DMS153 treated with DMSO at 0.1 percent for 48 hours (cell line): ENCODE measurements around the gene LRRC4C.

ENCODE experiments used
- DNase-seq: peaks from one replicate; lab custom pipeline; 2025; ENCODE audit not compliant: unreplicated experiment; lab: John Stamatoyannopoulos, UW

The LRRC4C gene

GRCh38 chr11:40388097-40388818, 1071.2 kb downstream of the LRRC4C start:
- DNase-seq, result no peak

DNA sequence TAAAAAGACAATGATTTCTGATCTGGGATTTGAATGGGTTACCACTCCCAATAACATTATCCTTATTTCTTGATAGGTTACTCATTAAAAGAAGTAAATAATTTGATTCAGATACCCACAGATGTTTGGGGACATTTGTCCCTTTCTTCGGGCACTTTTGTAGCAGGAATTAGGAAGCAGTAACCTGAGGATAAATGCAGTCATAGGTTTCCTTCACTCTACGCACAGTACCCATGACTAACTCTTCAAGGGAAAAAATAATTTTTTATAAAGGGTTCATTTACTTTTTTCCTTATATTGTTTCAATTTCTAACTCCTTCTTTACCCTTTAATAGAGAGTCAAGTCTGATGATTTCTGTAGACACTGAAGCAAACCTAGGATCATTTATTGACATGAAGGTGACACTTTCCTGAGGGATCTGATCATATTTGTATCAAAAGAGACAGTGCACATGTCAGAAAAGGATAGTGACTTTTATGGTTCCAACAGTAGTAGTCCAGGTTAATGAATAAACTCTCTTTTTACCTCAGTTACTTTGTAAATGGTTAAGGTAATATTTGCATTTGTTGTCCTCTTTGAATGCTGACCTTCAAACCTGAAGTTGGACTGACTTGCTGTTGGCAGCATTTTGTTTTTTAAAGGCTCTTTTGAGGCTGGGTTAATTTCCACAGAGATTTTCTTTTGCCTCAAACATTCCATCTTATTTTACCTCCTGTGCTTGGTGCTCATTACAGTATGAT, 1072.0 kb downstream of the LRRC4C start:
- DNase-seq, result no peak

- no peak for DNase-seq
Observed at GRCh38 chr11:40384991-40385390, 1074.5 kb downstream of the LRRC4C start.

DNA sequence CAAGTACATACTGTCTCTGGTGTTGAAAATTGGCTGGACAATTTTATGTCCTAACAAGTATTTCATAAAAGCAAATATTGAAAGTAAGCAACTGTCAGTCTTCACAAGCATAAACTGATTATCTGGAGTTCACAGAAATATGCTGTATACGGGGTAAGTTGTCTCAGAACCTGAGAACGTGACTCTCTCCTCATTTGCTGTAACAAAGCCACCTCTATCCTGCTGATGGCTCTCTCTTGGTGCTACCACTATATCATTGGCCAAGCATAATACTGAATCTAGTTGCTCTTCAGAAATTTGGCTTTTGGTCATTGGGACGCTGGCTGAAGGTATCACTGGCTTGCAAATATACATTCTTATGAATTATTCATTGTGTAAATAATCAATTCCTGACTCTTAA, 1078.0 kb downstream of the LRRC4C start:
- no peak for DNase-seq

DNA sequence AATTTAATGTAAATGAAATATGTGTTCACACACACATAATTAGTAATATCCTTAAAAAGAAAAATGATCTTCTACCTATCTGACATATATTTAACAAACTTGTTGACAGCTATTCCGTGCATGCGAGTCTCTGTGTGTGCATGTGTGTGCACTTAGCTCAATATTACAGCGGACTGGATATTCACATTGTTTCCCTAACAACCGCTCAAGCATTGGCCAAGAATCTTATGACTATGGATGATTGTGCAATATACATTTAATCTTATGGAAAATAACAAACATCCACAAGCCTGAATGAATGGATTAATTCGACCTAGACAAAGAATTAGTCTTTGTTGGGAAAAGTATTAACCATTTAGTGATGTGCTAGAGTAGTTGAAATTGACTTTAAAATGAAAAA, 1078.6 kb downstream of the LRRC4C start:
- DNase-seq, result no peak

GRCh38 chr11:40376331-40376730, 1083.1 kb downstream of the LRRC4C start:
- no peak for DNase-seq

DNA sequence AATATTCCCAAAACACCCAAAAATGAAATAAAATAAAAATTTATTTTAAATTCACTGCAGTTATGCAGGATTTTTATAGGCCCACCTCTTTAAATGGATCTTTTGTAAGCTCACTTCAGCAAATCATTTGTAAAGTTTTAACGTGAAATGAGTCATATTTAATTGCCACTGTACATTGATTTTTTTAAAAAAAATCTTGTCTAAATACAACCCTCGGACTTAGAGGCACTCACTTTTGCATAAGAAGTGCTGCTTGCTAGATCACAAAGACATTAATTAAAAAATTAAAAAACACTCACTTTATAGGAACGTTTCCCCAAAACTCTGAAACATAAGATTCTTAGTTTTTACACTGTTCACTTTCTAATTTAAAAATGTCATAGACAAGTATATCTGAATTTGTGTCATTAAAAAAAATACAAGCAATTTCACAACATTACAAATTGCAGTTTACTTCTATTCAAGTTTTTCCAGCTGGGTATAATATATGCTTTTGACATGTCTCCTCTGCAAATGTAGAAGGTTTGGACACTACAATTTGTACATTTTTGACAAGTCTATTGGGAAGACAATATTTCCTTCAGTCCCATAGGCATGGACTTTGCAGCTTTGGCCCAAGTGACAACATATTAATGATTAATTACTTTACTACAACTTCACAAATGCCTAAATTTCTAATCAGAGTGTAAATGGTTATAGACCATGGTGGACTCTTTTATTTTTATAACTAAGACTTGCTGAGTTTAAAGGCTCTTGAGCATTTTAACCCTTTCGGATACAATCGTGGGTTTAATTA, 1088.4 kb downstream of the LRRC4C start:
- DNase-seq, result no peak

DNA sequence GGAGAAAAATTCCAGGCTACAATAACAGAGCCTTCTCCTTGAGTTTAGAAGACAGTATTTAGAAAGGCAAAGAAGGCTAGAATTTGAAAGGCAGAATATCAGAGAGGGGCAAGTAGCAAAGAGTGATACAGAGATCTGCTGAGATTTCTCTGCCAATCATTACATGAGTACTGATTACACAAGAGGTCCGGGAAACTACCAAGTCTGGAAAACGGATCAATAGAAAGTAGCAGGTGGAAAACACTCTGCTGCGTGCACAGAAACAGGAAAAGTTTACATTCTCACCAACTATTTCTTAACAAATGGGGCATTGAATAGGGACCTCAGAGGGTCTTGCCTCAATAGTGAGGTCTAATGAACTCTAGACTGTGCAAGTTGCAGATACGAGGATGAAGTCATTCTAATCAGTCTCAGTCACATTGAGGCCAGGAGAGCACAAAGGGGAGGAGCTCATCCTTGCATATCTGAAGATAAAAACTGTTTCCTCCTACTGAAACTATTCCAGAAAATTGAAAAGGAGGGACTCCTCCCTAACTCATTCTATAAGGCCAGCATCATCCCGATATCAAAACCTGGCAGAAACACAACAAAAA, 1099.2 kb downstream of the LRRC4C start:
- DNase-seq, result no peak

DNA sequence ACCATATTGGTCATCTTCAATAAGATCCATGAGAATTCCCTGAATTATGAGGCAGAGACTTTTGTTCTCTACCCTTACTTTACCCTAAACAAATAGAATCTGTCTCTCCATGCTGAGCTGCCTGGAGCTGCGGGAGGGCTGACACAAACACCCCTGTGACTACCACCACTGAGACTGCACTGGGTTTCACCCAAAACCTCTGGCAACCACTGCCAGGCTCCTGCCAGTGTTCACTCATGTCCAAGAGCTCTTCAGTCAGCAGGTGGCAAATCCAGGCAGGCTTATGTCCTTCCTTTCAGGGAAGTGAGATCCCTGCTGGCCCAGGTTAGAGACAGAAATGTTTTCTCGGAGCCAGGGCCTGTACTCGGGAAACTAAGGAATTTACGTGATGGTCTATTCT, 1105.3 kb downstream of the LRRC4C start:
- no peak for DNase-seq

DNA sequence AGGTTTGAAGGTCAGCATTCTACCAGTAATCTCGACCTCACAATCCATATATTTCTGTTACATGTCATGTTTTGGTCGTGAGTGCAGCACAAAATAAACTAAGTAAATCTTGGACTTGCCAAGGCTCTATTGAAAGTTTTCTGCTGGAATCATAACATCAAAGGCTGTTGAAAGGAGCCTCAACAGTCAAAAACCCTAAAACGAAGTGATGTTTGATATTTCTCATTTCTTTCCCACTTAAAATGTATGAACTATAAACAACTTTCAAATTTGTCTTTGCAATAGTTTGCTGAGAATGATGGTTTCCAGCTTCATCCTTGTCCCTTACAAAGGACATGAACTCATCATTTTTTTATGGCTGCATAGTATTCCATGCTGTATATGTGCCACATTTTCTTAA, 1118.5 kb downstream of the LRRC4C start:
- DNase-seq, result no peak

- no peak for DNase-seq
Observed at GRCh38 chr11:40338739-40339138, 1120.7 kb downstream of the LRRC4C start.

DNA sequence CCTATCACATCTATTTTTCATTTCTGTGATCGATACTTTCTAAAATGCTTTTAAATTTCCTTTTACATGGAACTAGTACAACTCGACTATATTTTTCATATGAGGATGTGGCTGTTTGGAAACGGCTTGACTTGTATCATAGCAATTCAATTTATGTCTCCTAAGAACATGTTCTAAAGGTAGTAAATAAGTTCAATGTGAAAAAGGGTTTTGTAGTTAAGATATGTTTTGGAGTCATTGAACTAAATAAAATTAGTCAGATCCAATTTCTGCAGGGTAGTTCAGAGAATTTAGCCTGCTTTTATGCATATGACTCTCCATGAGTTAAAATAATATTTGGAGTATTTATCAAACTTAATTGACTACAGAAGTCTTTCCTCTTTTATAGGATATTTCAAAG, 1121.4 kb downstream of the LRRC4C start:
- no peak for DNase-seq

GRCh38 chr11:40337118-40337517, 1122.3 kb downstream of the LRRC4C start:
- no peak for DNase-seq

DNA sequence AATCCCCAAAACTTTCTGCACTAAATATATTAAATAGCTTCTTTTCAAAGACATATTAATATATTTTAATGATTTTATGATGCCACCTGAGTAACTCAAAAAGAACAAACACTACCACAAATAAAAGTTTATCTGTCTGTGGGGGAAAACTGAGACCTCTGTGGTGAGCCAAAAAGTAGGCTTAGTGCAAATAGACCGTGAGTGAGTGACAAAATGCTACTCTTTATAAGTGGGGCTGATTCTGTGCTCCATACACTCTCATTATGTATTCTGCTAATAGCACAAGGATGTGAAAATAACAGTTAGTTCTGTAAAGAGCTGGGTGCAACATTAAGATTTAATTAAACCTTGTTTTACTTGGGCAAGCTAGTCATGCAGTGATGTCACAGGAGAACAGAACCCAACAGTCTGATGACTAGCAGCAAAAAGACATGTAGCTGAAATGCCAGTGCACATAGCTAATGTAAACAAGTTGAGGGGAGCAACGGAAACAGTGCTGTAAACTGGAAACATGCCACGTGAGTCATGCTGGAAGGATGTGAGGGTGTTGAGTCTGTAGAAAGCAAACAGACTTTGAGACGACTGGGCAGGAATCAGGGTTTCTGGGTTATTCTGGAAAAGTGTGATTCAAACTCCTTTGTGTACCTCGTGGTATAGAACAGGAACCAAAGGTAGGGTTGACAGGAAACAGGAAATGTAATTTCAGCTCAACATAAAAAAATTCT, 1130.4 kb downstream of the LRRC4C start:
- DNase-seq, result peak; percentile 17

DNA sequence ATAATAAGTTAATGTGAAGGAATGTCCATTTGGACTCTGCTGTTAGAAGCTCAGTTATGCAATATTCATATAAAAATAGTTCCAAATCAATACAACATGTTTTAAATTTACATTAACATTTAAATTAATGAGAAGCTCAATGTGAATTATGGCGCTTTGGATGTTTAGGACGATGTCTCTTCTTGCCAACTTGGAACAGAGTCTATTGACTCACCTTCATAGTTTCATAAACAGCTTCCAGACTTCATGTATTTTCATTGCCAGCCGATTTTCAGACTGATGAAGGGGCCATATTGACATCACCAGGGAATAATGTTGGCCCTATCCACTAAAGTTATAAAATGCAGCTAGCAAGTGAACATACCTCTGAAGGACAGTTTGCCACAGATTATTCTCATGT, 1136.2 kb downstream of the LRRC4C start:
- DNase-seq, result no peak

- no peak for DNase-seq
Observed at GRCh38 chr11:40321537-40321936, 1137.9 kb downstream of the LRRC4C start.

DNA sequence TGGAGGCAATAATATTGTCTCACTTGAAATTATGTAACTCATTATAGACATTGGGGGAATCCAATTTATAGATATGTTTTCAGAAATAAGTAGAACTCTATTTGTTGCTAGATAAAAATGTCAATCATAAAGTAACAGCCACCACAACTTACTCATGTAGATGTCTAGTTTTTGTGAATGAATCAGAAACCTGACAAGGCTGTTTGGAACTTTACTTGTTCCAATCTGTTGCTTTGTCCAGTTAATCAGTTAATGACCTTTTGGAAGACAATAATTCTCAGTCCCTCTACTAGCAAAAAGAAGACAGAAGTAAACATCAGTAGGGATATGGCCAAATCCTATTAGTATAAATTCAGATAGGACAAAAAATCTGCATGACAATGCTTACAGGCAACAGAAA, 1143.3 kb downstream of the LRRC4C start:
- no peak for DNase-seq

DNA sequence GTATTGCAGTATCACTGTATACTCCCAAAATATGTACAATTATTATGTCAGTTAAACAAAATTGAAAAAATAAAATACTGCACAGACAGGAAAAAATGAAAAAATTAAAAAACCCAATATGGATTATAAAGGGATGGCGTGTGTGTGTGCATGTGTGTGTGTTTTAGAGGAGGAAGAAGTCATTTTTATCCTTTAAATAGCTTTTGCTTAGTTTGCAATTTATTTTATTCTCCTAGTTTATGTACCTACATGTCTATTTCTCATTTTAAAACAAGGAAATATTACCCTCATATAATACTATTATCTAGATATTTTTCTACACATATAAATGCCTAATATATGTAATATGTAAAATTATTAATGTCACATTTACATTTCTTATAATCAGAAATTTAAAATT, 1144.3 kb downstream of the LRRC4C start:
- no peak for DNase-seq

- no peak for DNase-seq
Observed at GRCh38 chr11:40314327-40314726, 1145.1 kb downstream of the LRRC4C start.

DNA sequence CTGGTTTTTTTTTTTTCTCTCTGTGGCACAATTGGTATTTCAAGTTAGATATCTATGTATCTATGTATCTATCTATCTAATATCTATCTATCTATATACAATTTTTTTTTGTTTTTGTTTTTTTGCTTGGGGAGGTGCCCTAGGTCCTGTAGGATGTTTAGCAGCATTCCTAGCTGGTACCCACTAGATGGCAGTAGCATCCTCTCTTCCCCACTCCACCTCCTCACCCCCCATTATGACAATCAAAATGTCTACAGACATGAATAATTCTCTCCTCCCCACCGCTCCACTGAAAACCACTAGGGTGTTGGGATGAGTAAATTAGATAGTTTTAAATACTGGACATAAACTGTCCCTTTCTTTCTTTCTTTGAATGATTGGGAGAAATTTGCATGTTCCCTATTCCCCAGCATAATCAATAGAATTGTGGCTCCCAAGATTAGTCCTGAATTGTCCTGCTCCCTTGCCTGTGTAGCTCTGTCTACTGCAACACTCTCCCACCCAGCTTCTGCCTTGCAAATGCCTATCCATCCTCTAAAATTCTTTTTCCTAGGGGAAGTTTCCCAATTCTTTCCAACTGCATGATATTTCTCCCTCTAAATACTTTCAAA, 1152.4 kb downstream of the LRRC4C start:
- no peak for DNase-seq
